K562 (cell line): ENCODE results near the gene TMEM242. TPM values are rescaled to one million over a fixed set of nuclear protein-coding genes. Genes with fewer than 3 reads are reported as not detected.

ENCODE experiments used
- DMBX1 ChIP-seq: fragments of 250-450 bp; sonication (Bioruptor Pico); IDR thresholded peaks from 2 replicates; pipeline ENCODE4 v1.8.0; 2022; ENCODE audit warnings: inconsistent platforms, mild to moderate bottlenecking, moderate library complexity, borderline replicate concordance
- E2F3 ChIP-seq: fragments of 250-450 bp; sonication (Bioruptor Pico); IDR thresholded peaks from 2 replicates; pipeline ENCODE4 v1.4.0; 2020; ENCODE audit warnings: mild to moderate bottlenecking
- EZH2 ChIP-seq: IDR thresholded peaks from 2 replicates; pipeline ENCODE4 v1.6.1; 2012; ENCODE audit warnings: low read depth, mild to moderate bottlenecking, inconsistent platforms, low read length, borderline replicate concordance
- NCOR1 ChIP-seq: fragments of 450-650 bp; IDR thresholded peaks from 2 replicates; pipeline ENCODE4 v1.6.1; 2016; ENCODE audit warnings: mild to moderate bottlenecking, moderate library complexity
- PHB2 ChIP-seq: fragments of 450-650 bp; IDR thresholded peaks from 2 replicates; pipeline ENCODE4 v1.6.1; 2017; ENCODE audit warnings: low read depth
- POLR2A ChIP-seq: fragments of 450-650 bp; conservative IDR thresholded peaks from 2 replicates; pipeline ENCODE4 v1.6.1; 2016
- RB1 ChIP-seq: fragments of 450-650 bp; IDR thresholded peaks from 2 replicates; pipeline ENCODE4 v1.6.1; 2017; ENCODE audit warnings: low read depth, mild to moderate bottlenecking
- SFPQ ChIP-seq: fragments of 200-400 bp; formaldehyde crosslinking; IDR thresholded peaks from 2 replicates; pipeline ENCODE4 v1.6.1; 2017; ENCODE audit warnings: mild to moderate bottlenecking, low read depth, low read length, moderate library complexity
- SRSF9 ChIP-seq: fragments of 200-400 bp; formaldehyde crosslinking; IDR thresholded peaks from 2 replicates; pipeline ENCODE4 v1.6.1; 2017; ENCODE audit warnings: low read depth, low read length, borderline replicate concordance
- TEAD1 ChIP-seq, 2 experiments: fragments of 450-650 bp in 1 of 2; sonication (generic) in 1 of 2; formaldehyde crosslinking; IDR thresholded peaks; 2 replicates each; pipeline versions ENCODE4 v1.4.0 to v1.8.0; 2020 to 2022; ENCODE audit warnings: mild to moderate bottlenecking in 2 of 2, missing genetic modification reagents in 1 of 2
- TEAD2 ChIP-seq: fragments of 450-650 bp; IDR thresholded peaks from 2 replicates; pipeline ENCODE4 v1.6.1; 2016; ENCODE audit warnings: missing genetic modification characterization, control low read depth, missing compliant biosample characterization
- THRAP3 ChIP-seq: fragments of 450-650 bp; IDR thresholded peaks from 2 replicates; pipeline ENCODE4 v1.6.1; 2016; ENCODE audit warnings: mild to moderate bottlenecking, inconsistent platforms, borderline replicate concordance
- ZNF124 ChIP-seq: sonication (generic); formaldehyde crosslinking; IDR thresholded peaks from 2 replicates; pipeline ENCODE4 v1.8.1; 2022; ENCODE audit warnings: missing genetic modification reagents
- ZNF512 ChIP-seq: IDR thresholded peaks from 2 replicates; pipeline ENCODE4 v1.6.1; 2016; ENCODE audit warnings: missing genetic modification characterization, missing compliant biosample characterization
- ZNF57 ChIP-seq: fragments of 450-650 bp; formaldehyde crosslinking; IDR thresholded peaks from 2 replicates; pipeline ENCODE4 v1.4.0; 2020; ENCODE audit warnings: mild to moderate bottlenecking, moderate library complexity
- ZNF780A ChIP-seq: fragments of 250-450 bp; sonication (Bioruptor Pico); IDR thresholded peaks from 2 replicates; pipeline ENCODE4 v1.5.0; 2021; ENCODE audit warnings: mild to moderate bottlenecking
- polyA plus RNA-seq, 8 experiments: library from polyadenylated mRNA; depleted of rRNA in 4 of 8; stranded (reverse) in 5 of 8; unstranded in 3 of 8; fragments of >200 nt; fragmentation: Nextera tagmentation in 2 of 8; fragmentation: Illumina TruSeq in 1 of 8; extraction: Ambion mirVana in 2 of 8; extraction: Trizol in 1 of 8; gene quantifications; 2 replicates each; pipeline versions ENCODE4 v1.2.1 to v1.2.3, GENCODE V29; 2011 to 2014; ENCODE audit warnings: inconsistent platforms in 1 of 8, missing spikeins in 1 of 8
- total RNA-seq, 7 experiments: library from RNA; depleted of rRNA in 6 of 7; stranded (reverse); fragments of >200 nt in 6 of 7; fragmentation: Illumina TruSeq in 2 of 7; extraction: Trizol in 2 of 7; gene quantifications; 2 replicates each; pipeline versions ENCODE4 v1.2.1 to v1.2.3, GENCODE V29; 2011 to 2021; ENCODE audit warnings: low replicate concordance in 1 of 7
- TF ChIP-seq, protein P1 (sequence below): fragments of 250-450 bp; sonication (Bioruptor Pico); IDR thresholded peaks from 2 replicates; pipeline ENCODE4 v1.5.1; 2021; ENCODE audit warnings: mild to moderate bottlenecking
- TF ChIP-seq, protein P2 (sequence below): sonication (generic); formaldehyde crosslinking; IDR thresholded peaks from 2 replicates; pipeline ENCODE4 v1.8.1; 2023; ENCODE audit warnings: mild to moderate bottlenecking, missing genetic modification reagents

Gene TMEM242
- total and polyA plus RNA-seq, 9 of the 15 experiments (the other 6 are each of a cell fraction or from before 2014, with no cell fraction given): 9.5 to 35.3 (median 16.5) TPM

- TF ChIP-seq EZH2 (no peak), SRSF9 (no peak), TEAD1 (CRISPR knock-in tag; IDR thresholded peaks at IDR 0.05) (no peak), PHB2 (no peak), RB1 (no peak), ZNF124 (no peak), SFPQ (no peak), E2F3 (no peak), ZNF57 (CRISPR knock-in tag) (no peak), DMBX1 (CRISPR knock-in tag) (no peak), TEAD2 (no peak), THRAP3 (0 out of 2 replicates have a peak, but pooled peaks have one; percentile 65), NCOR1 (no peak), POLR2A (peak; percentile 43; the same call in 1 of the 2 replicates), ZNF780A (no peak), ZNF512 (tag) (0 out of 2 replicates have a peak, but pooled peaks have one; percentile 39)
- TF ChIP-seq, protein P1, sequence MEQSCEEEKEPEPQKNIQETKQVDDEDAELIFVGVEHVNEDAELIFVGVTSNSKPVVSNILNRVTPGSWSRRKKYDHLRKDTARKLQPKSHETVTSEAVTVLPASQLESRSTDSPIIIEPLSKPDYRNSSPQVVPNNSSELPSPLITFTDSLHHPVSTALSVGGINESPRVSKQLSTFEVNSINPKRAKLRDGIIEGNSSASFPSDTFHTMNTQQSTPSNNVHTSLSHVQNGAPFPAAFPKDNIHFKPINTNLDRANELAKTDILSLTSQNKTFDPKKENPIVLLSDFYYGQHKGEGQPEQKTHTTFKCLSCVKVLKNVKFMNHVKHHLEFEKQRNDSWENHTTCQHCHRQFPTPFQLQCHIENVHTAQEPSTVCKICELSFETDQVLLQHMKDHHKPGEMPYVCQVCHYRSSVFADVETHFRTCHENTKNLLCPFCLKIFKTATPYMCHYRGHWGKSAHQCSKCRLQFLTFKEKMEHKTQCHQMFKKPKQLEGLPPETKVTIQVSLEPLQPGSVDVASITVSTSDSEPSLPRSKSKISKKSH (CRISPR knock-in tag): no peak
- TF ChIP-seq, protein P2, sequence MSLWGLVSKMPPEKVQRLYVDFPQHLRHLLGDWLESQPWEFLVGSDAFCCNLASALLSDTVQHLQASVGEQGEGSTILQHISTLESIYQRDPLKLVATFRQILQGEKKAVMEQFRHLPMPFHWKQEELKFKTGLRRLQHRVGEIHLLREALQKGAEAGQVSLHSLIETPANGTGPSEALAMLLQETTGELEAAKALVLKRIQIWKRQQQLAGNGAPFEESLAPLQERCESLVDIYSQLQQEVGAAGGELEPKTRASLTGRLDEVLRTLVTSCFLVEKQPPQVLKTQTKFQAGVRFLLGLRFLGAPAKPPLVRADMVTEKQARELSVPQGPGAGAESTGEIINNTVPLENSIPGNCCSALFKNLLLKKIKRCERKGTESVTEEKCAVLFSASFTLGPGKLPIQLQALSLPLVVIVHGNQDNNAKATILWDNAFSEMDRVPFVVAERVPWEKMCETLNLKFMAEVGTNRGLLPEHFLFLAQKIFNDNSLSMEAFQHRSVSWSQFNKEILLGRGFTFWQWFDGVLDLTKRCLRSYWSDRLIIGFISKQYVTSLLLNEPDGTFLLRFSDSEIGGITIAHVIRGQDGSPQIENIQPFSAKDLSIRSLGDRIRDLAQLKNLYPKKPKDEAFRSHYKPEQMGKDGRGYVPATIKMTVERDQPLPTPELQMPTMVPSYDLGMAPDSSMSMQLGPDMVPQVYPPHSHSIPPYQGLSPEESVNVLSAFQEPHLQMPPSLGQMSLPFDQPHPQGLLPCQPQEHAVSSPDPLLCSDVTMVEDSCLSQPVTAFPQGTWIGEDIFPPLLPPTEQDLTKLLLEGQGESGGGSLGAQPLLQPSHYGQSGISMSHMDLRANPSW: no peak; the same call in 1 of the 2 replicates
- TF ChIP-seq, all 486 proteins: peak for 23
Measured at GRCh38 chr6:157273756-157274470, 49.4 kb downstream of the TMEM242 start (continued).
